SK-N-MC (cell line): ENCODE data around the gene SMIM41.

ENCODE experiments used
- DNase-seq: peaks from one replicate; pipeline ENCODE4 v3.0.0-alpha.2; 2011; ENCODE audit warnings: low read depth, low spot score
- H3K27ac ChIP-seq: fragments of 200-600 bp; sonication (generic); 2 replicates; pipeline ENCODE4 v1.5.1; 2016; ENCODE audit warnings: mixed run types
- H3K36me3 ChIP-seq: fragments of 200-600 bp; sonication (generic); 2 replicates; pipeline ENCODE4 v1.6.1; 2017; ENCODE audit warnings: antibody characterized with exemption, low read length, mixed read lengths; ENCODE audit not compliant: insufficient read depth
- H3K4me3 ChIP-seq: fragments of 200-600 bp; sonication (generic); 2 replicates; pipeline ENCODE4 v1.5.1; 2016
- H3K9ac ChIP-seq: fragments of 200-600 bp; sonication (generic); 2 replicates; pipeline ENCODE4 v1.8.0; 2017; ENCODE audit warnings: mixed run types, mixed read lengths; ENCODE audit not compliant: insufficient read length
- H3K9me3 ChIP-seq: fragments of 200-600 bp; sonication (generic); 2 replicates; pipeline ENCODE4 v1.6.1; 2017; ENCODE audit warnings: low read depth, mild to moderate bottlenecking, antibody characterized with exemption, low read length, moderate library complexity, mixed read lengths
- EZH2 ChIP-seq: fragments of 200-600 bp; sonication (generic); IDR thresholded peaks from one replicate; pipeline ENCODE4 v1.6.1; 2017; ENCODE audit warnings: antibody characterized with exemption
- FOXP2 ChIP-seq: optimal IDR thresholded peaks from 2 replicates; pipeline ENCODE3; 2011; ENCODE audit warnings: mild to moderate bottlenecking, moderate library complexity; ENCODE audit not compliant: insufficient read depth; ENCODE audit errors: extremely low read length, control extremely low read depth
- POLR2AphosphoS5 ChIP-seq: IDR thresholded peaks from 2 replicates; pipeline ENCODE4 v1.6.1; 2012; ENCODE audit warnings: mild to moderate bottlenecking, low read depth, low read length, borderline replicate concordance

SMIM41 gene

DNA sequence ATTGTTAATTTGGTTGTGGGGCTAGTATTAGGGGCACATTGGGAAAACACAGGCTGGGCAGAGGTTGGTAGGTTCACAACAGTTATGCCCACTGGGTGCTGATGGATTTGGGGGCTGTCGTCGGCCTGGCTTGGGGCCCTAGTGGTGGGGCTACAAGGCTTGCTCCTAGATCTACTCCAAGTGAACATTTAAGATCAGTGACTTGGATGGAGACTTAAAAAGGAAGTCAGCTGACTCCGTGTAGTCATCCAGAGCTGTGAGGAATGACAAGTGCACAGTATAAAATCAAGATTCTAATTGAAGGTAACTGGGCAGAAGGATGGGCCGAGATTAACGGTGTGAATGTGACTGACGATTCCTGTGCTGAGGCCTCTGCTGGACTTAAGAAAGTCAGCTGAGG is 41.1 kb upstream of the SMIM41 start:
- DNase-seq, result no peak
- no peak overlapping the region for H3K27ac ChIP-seq
- peak overlapping the region; percentile 93 for H3K4me3 ChIP-seq
- H3K9ac ChIP-seq, result peak overlapping the region; percentile 29
- no peaks in the 10 kb centered on the region; the same call in 1 of the 2 replicates for H3K36me3 ChIP-seq
- no peaks in the 10 kb centered on the region for H3K9me3 ChIP-seq
- TF ChIP-seq FOXP2 (no peak), POLR2AphosphoS5 (no peak), EZH2 (no peak)

- no peak overlapping the region for H3K27ac ChIP-seq
- no peaks in the 10 kb centered on the region; the same call in 1 of the 2 replicates for H3K36me3 ChIP-seq
- H3K9me3 ChIP-seq, result no peaks in the 10 kb centered on the region
- no peak for DNase-seq
- H3K4me3 ChIP-seq, result no peak overlapping the region
- no peak for TF ChIP-seq POLR2AphosphoS5
- TF ChIP-seq FOXP2, result no peak
- no peak for TF ChIP-seq EZH2
- no peak overlapping the region for H3K9ac ChIP-seq
Measured at GRCh38 chr12:52041035-52041434, 38.5 kb upstream of the SMIM41 start.

- Histone ChIP-seq H3K27ac (no peak overlapping the region), H3K4me3 (no peak overlapping the region), H3K9me3 (no peaks in the 10 kb centered on the region), H3K9ac (no peak overlapping the region), H3K36me3 (no peaks in the 10 kb centered on the region; the same call in 1 of the 2 replicates)
- no peak for TF ChIP-seq FOXP2
- no peak for TF ChIP-seq POLR2AphosphoS5
- no peak for TF ChIP-seq EZH2
- no peak for DNase-seq
Measured at GRCh38 chr12:52041695-52042123, 37.8 kb upstream of the SMIM41 start.

- no peaks in the 10 kb centered on the region for H3K9me3 ChIP-seq
- H3K9ac ChIP-seq, result no peak overlapping the region
- TF ChIP-seq POLR2AphosphoS5, result no peak
- no peak for TF ChIP-seq EZH2
- TF ChIP-seq FOXP2, result no peak
Measured at GRCh38 chr12:52042706-52043385, 36.7 kb upstream of the SMIM41 start.

GRCh38 chr12:52043386-52044212 is 35.9 kb upstream of the SMIM41 start:
- H3K27ac ChIP-seq, result no peak overlapping the region
- H3K4me3 ChIP-seq, result no peak overlapping the region
- no peaks in the 10 kb centered on the region for H3K9me3 ChIP-seq

More at GRCh38 chr12:52042706-52043385, 36.7 kb upstream of the SMIM41 start:
- H3K36me3 ChIP-seq, result no peaks in the 10 kb centered on the region; the same call in 1 of the 2 replicates
- no peak overlapping the region for H3K4me3 ChIP-seq
- no peak overlapping the region for H3K27ac ChIP-seq
- no peak for DNase-seq

DNA sequence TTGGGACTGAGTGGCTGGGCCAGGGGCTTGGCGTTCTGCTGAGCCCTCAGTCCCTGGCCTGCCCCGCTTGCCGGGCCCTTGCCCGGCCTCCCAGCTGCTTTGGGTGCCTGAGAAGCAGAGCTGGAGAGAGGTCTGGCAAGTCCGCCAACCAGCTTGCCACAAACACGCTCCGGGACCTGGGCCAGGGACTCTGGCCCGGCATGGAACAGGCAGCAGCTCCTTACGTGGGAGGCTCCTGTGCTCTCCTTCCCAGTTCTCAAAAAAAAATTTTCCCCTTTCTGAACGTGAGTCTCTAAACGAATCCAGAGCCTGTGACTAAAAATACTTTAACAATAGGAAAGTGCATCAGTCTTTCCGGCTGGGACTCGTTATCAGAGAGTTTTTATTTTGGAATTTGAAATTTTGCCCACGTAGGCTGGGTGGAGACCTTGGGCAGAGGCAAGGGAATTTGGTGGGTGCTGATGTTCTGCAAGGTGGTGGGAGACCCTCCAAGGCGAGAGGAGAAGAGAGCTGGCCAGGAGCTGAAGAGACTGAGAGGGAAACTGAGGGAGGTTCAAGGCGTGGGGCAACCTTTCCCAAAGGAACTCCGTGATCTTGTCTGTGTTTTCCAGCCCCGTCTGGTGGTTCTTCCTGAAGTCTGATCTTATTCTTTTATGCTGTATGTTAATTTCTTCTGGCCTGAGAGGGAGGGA is 35.1 kb upstream of the SMIM41 start:
- TF ChIP-seq POLR2AphosphoS5 (no peak), FOXP2 (no peak), EZH2 (no peak)
- no peak overlapping the region for H3K4me3 ChIP-seq
- no peaks in the 10 kb centered on the region; the same call in 1 of the 2 replicates for H3K36me3 ChIP-seq
- 0 out of 2 replicates have a peak overlapping the region, but pooled peaks have one; percentile 25 for H3K27ac ChIP-seq
- DNase-seq, result no peak
- H3K9me3 ChIP-seq, result no peaks in the 10 kb centered on the region
- no peak overlapping the region for H3K9ac ChIP-seq

More at GRCh38 chr12:52043386-52044212, 35.9 kb upstream of the SMIM41 start:
- Histone ChIP-seq H3K36me3 (no peaks in the 10 kb centered on the region; the same call in 1 of the 2 replicates), H3K9ac (no peak overlapping the region)
- no peak for TF ChIP-seq EZH2
- no peak for TF ChIP-seq POLR2AphosphoS5
- no peak for TF ChIP-seq FOXP2
- DNase-seq, result no peak

GRCh38 chr12:52045794-52046199 is 33.7 kb upstream of the SMIM41 start:
- Histone ChIP-seq H3K27ac (no peak overlapping the region), H3K4me3 (no peak overlapping the region), H3K9me3 (no peaks in the 10 kb centered on the region), H3K9ac (no peak overlapping the region), H3K36me3 (no peaks in the 10 kb centered on the region; the same call in 1 of the 2 replicates)
- DNase-seq, result no peak
- no peak for TF ChIP-seq FOXP2
- no peak for TF ChIP-seq EZH2
- no peak for TF ChIP-seq POLR2AphosphoS5

DNA sequence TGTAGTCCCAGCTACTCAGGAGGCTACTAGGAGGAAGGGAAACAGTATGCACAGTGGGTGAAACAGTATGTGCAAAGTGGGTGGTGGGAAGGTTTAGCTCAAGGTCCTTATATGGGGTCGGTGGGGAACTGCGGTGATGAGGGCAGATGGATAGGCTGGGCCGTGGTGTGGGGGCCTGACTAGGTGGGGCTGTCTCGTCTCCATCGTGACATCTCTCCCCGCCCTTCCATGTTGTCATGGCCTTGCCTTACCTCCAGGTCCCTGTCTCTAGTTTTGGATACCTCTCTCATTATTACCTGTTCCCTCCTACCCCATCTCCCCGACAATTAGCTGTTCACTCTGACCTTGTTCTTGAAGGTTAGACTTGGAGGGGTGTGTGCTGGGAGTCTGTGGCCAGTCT is 32.6 kb upstream of the SMIM41 start:
- Histone ChIP-seq H3K4me3 (no peak overlapping the region), H3K27ac (no peak overlapping the region), H3K36me3 (no peaks in the 10 kb centered on the region; the same call in 1 of the 2 replicates), H3K9ac (no peak overlapping the region), H3K9me3 (no peaks in the 10 kb centered on the region)
- TF ChIP-seq POLR2AphosphoS5 (no peak), EZH2 (no peak), FOXP2 (no peak)
- no peak for DNase-seq
